ENCODE results near the gene INTU. TPM values are rescaled to one million over a fixed set of nuclear protein-coding genes. Genes with fewer than 3 reads are reported as not detected.

The INTU gene
- total and polyA plus RNA-seq, 9 of the 15 experiments (the other 6 are each of a cell fraction or from before 2014, with no cell fraction given) = 1.5 to 8.9 (median 3.9) TPM

- TF ChIP-seq NR2C2 (CRISPR knock-in tag; IDR thresholded peaks at IDR 0.05) = no peak
- peak; percentile 26; the same call in 1 of the 2 replicates for TF ChIP-seq NR2C2 (tag; IDR thresholded peaks at IDR 0.05)
- TF ChIP-seq, protein P1, sequence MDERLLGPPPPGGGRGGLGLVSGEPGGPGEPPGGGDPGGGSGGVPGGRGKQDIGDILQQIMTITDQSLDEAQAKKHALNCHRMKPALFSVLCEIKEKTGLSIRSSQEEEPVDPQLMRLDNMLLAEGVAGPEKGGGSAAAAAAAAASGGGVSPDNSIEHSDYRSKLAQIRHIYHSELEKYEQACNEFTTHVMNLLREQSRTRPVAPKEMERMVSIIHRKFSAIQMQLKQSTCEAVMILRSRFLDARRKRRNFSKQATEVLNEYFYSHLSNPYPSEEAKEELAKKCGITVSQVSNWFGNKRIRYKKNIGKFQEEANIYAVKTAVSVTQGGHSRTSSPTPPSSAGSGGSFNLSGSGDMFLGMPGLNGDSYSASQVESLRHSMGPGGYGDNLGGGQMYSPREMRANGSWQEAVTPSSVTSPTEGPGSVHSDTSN (CRISPR knock-in tag; IDR thresholded peaks at IDR 0.05; ENCODE audit: low read depth) = no peak
- TF ChIP-seq, protein P1 (tag; conservative IDR thresholded peaks at IDR 0.05; ENCODE audit: low read depth) = no peak
- TF ChIP-seq NFATC3 (IDR thresholded peaks at IDR 0.05) = peak; percentile 98
- TF ChIP-seq CHD2 (IDR thresholded peaks at IDR 0.05; ENCODE audit: low read depth, low read length) = peak; percentile 45
- TF ChIP-seq TAF1 (IDR thresholded peaks at IDR 0.05; ENCODE audit: control insufficient read depth, extremely low read depth, insufficient read depth, low read length, severe bottlenecking) = peak; percentile 67
- TF ChIP-seq NBN (IDR thresholded peaks at IDR 0.05; ENCODE audit: low read depth) = no peak; the same call in 1 of the 2 replicates
- TF ChIP-seq TOE1 (IDR thresholded peaks at IDR 0.05; ENCODE audit: borderline replicate concordance) = 0 out of 2 replicates have a peak, but pooled peaks have one; percentile 4
- TF ChIP-seq TOE1 (CRISPR knock-in tag; IDR thresholded peaks at IDR 0.05; ENCODE audit: borderline replicate concordance, low read depth) = no peak
- TF ChIP-seq ZKSCAN1 (IDR thresholded peaks at IDR 0.05; ENCODE audit: low read depth, low read length) = no peak
- TF ChIP-seq USF1 (CRISPR knock-in tag; IDR thresholded peaks at IDR 0.05) = peak; percentile 97
- TF ChIP-seq C11orf30 (IDR thresholded peaks at IDR 0.05; ENCODE audit: low read depth) = peak; percentile 84
- no peak for TF ChIP-seq CC2D1A (IDR thresholded peaks at IDR 0.05)
- peak; percentile 65 for TF ChIP-seq PRDM10 (IDR thresholded peaks at IDR 0.05; ENCODE audit: partially characterized antibody)
- TF ChIP-seq ZNF174 (CRISPR knock-in tag; IDR thresholded peaks at IDR 0.05) = no peak
- peak; percentile 40; the same call in 1 of the 2 replicates for TF ChIP-seq PHF8 (IDR thresholded peaks at IDR 0.05; ENCODE audit: borderline replicate concordance, low read length)
Observed at GRCh38 chr4:127632420-127633403, at the start of gene INTU (continued).
